PC-9 (cell line): Measurements from ENCODE around the gene MESP2. TPM values are rescaled to one million over a fixed set of nuclear protein-coding genes. Genes with fewer than 3 reads are reported as not detected.

ENCODE experiments used
- BruUV-seq: library from RNA; stranded (reverse); fragments of 400-500 nt; replicated peaks from 2 replicates; lab custom pipeline; 2021; lab: Mats Ljungman, UMichigan
- CTCF ChIA-PET: fragments of 300-600 bp; sonication (Branson Sonifier 250); formaldehyde crosslinking; loops from one replicate; lab custom pipeline; 2022; ENCODE audit warnings: antibody characterized with exemption; lab: Charles Lee
- POLR2A ChIA-PET: fragments of 300-600 bp; sonication (Branson Sonifier 250); formaldehyde crosslinking; loops from one replicate; lab custom pipeline; 2022; ENCODE audit warnings: antibody characterized with exemption; ENCODE audit not compliant: unreplicated experiment; lab: Charles Lee
- DNase-seq, 2 experiments: peaks; one replicate each; pipeline versions ENCODE4 v3.0.0 to v3.0.0-alpha.2; 2015 to 2022; ENCODE audit warnings: mixed read lengths in 1 of 2
- H2AFZ ChIP-seq: fragments of 200-600 bp; sonication (generic); 2 replicates; pipeline ENCODE4 v1.8.1; 2017; ENCODE audit warnings: antibody characterized with exemption
- H3F3A ChIP-seq: fragments of 200-600 bp; sonication (generic); 2 replicates; pipeline ENCODE4 v1.8.1; 2017; ENCODE audit warnings: antibody characterized with exemption, mild to moderate bottlenecking, low read depth; ENCODE audit not compliant: insufficient read depth
- H3K27ac ChIP-seq: fragments of 200-600 bp; sonication (generic); 2 replicates; pipeline ENCODE4 v1.6.1; 2016; ENCODE audit warnings: mixed run types
- H3K27me3 ChIP-seq: fragments of 200-600 bp; sonication (generic); 2 replicates; pipeline ENCODE4 v1.6.1; 2016; ENCODE audit warnings: low read depth, mixed run types; ENCODE audit not compliant: insufficient read depth
- H3K36me3 ChIP-seq: fragments of 200-600 bp; sonication (generic); 2 replicates; pipeline ENCODE4 v1.6.1; 2016; ENCODE audit warnings: low read depth, mixed run types
- H3K4me1 ChIP-seq: fragments of 200-600 bp; sonication (generic); replicated peaks from 2 replicates; pipeline ENCODE4 v1.6.1; 2016; ENCODE audit warnings: mixed run types; ENCODE audit not compliant: insufficient read depth
- H3K4me2 ChIP-seq: fragments of 200-600 bp; sonication (generic); 2 replicates; pipeline ENCODE4 v1.6.1; 2017; ENCODE audit warnings: mixed run types
- H3K4me3 ChIP-seq: fragments of 200-600 bp; sonication (generic); 2 replicates; pipeline ENCODE4 v1.6.1; 2016; ENCODE audit warnings: mixed run types
- H3K79me2 ChIP-seq: fragments of 200-600 bp; sonication (generic); 2 replicates; pipeline ENCODE4 v1.6.1; 2017; ENCODE audit warnings: low read depth, mixed run types
- H3K9me2 ChIP-seq: fragments of 200-600 bp; sonication (generic); 2 replicates; pipeline ENCODE4 v1.8.1; 2017; ENCODE audit warnings: mild to moderate bottlenecking; ENCODE audit not compliant: insufficient read depth
- H3K9me3 ChIP-seq: fragments of 200-600 bp; sonication (generic); 2 replicates; pipeline ENCODE4 v1.8.1; 2016; ENCODE audit warnings: low read depth; ENCODE audit not compliant: insufficient read depth
- H4K20me1 ChIP-seq: fragments of 200-600 bp; sonication (generic); 2 replicates; pipeline ENCODE4 v1.8.1; 2017; ENCODE audit not compliant: insufficient read depth
- EZH2 ChIP-seq: fragments of 200-600 bp; sonication (generic); IDR thresholded peaks from 2 replicates; pipeline ENCODE4 v1.8.0; 2017; ENCODE audit warnings: antibody characterized with exemption, low read depth
- intact Hi-C: fragments of 100-400 bp; cut with micrococcal nuclease; formaldehyde crosslinking; loops from one replicate; pipeline ENCODE4 v1.10.0; 2022; ENCODE audit not compliant: unreplicated experiment
- total RNA-seq: library from RNA; stranded (reverse); gene quantifications from 2 replicates; pipeline ENCODE4 v1.2.3, GENCODE V29; 2021
- TF ChIP-seq, protein P1 (sequence below): fragments of 200-600 bp; sonication (generic); conservative IDR thresholded peaks from 2 replicates; pipeline ENCODE4 v1.6.1; 2017; ENCODE audit warnings: mixed run types, antibody characterized with exemption, mild to moderate bottlenecking, moderate library complexity

The MESP2 gene
- total RNA-seq, 1 experiment from 2014 or later, result 1.3 TPM

DNA sequence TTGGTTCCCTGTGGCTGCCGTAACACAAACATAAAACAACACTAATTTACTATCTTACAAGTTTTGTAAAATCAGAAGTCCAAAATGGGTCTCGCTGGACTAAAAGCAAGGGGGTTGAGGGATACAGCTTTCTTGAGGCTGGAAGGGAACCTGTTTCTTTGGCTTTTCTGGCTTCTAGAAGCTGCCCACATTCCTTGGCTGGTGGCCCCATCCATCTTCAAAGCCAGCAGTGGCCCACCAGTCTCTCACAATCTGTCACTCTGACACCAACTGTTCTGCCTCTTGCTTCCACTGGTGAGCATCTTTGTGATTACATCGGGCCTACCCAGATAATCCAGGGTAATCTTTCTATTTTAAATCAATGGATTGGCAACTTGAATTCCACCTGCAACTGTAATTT, 39.6 kb downstream of the MESP2 start:
- H3K27ac ChIP-seq, result no peak overlapping the region

DNA sequence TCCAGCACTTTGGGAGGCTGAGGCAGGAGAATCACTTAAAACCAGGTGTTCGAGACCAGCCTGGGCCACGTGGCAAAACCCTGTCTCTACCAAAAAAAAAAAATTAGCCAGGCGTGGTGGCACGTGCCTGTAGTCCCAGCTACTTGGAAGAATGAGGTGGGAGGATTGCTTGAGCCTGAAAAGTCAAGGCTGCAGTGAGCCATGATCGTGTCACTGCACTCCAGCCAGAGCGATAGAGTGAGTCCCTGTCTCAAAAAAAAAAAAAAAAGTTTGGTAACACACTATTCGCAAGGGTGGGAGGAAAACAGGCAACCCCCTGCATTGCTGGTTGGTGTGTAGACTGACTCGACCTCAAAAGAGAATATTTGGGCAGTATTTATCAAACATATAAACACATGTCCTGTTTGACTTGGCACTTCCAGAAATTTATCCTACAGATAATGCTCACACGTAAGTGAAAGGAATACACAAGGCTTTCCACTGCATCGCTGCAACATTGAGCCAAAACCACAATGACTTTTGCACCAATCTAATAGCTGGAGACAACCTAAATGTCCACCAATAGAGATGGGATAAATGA, 41.7 kb downstream of the MESP2 start:
- Histone ChIP-seq H3K27me3 (no peaks in the 10 kb centered on the region), H3K4me2 (no peak overlapping the region), H3K9me2 (no peaks in the 10 kb centered on the region), H2AFZ (no peak overlapping the region), H3K79me2 (peaks cover 27% of the 10 kb centered on the region), H3K36me3 (0 out of 2 replicates have a peak, but pooled peaks cover under 1% of the 10 kb centered on the region), H3F3A (peaks cover 52% of the 10 kb centered on the region), H3K4me3 (no peak overlapping the region), H3K27ac (no peak overlapping the region), H3K4me1 (peaks cover 57% of the 10 kb centered on the region), H4K20me1 (no peaks in the 10 kb centered on the region; the same call in 1 of the 2 replicates), H3K9me3 (no peaks in the 10 kb centered on the region)
- no peak for DNase-seq
- no peak for TF ChIP-seq EZH2
- TF ChIP-seq, protein P1, sequence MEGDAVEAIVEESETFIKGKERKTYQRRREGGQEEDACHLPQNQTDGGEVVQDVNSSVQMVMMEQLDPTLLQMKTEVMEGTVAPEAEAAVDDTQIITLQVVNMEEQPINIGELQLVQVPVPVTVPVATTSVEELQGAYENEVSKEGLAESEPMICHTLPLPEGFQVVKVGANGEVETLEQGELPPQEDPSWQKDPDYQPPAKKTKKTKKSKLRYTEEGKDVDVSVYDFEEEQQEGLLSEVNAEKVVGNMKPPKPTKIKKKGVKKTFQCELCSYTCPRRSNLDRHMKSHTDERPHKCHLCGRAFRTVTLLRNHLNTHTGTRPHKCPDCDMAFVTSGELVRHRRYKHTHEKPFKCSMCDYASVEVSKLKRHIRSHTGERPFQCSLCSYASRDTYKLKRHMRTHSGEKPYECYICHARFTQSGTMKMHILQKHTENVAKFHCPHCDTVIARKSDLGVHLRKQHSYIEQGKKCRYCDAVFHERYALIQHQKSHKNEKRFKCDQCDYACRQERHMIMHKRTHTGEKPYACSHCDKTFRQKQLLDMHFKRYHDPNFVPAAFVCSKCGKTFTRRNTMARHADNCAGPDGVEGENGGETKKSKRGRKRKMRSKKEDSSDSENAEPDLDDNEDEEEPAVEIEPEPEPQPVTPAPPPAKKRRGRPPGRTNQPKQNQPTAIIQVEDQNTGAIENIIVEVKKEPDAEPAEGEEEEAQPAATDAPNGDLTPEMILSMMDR, result no peak
- CTCF ChIA-PET, result no interaction called here
- POLR2A ChIA-PET, result no interaction called here
- intact Hi-C loops, result no loop called here
- BruUV-seq, result no TSS peak

More for the DNA sequence above, 39.6 kb downstream of the MESP2 start:
- TF ChIP-seq EZH2, result no peak
- TF ChIP-seq, protein P1, result no peak
- Histone ChIP-seq H3K79me2 (peaks cover 48% of the 10 kb centered on the region), H3K4me1 (peaks cover 52% of the 10 kb centered on the region), H3K27me3 (no peaks in the 10 kb centered on the region), H3K36me3 (0 out of 2 replicates have a peak, but pooled peaks cover 10% of the 10 kb centered on the region), H3K9me2 (no peaks in the 10 kb centered on the region), H3F3A (peaks cover 40% of the 10 kb centered on the region), H3K4me2 (no peak overlapping the region), H4K20me1 (peaks cover 4% of the 10 kb centered on the region), H3K9me3 (no peaks in the 10 kb centered on the region), H3K4me3 (no peak overlapping the region), H2AFZ (no peak overlapping the region)
- no TSS peak for BruUV-seq
- intact Hi-C loops, result no loop called here
- DNase-seq, result no peak
- ChIA-PET CTCF (no interaction called here), POLR2A (no interaction called here)

DNA sequence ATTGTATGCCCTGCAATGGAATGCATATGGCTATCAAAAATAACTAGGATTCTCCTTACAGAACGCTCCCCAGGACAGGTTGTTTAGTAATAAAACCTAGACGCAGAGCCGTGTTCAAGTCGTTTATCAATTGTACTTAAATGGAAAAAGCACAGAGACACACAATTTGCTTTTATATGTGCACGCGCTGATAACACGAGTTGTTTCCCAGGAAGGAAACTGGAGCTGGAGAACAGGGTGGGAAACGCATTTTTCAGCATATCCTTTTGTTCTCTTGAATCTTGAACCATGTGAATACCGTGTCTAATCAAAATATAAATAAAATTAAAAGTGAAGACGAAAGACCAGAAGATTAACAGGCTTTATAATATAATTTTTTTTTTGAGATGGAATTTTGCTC, 42.2 kb downstream of the MESP2 start:
- H3K79me2 ChIP-seq, result peaks cover 22% of the 10 kb centered on the region
- no peak for DNase-seq
- ChIA-PET CTCF (no interaction called here), POLR2A (no interaction called here)
- no peaks in the 10 kb centered on the region for H3K9me3 ChIP-seq
- H2AFZ ChIP-seq, result no peak overlapping the region
- no peak for TF ChIP-seq EZH2
- TF ChIP-seq, protein P1, result no peak
- H3F3A ChIP-seq, result peaks cover 55% of the 10 kb centered on the region
- H3K36me3 ChIP-seq, result no peaks in the 10 kb centered on the region
- H3K4me2 ChIP-seq, result no peak overlapping the region
- H4K20me1 ChIP-seq, result no peaks in the 10 kb centered on the region; the same call in 1 of the 2 replicates
- H3K4me1 ChIP-seq, result peaks cover 57% of the 10 kb centered on the region
- no peak overlapping the region for H3K4me3 ChIP-seq
- no peaks in the 10 kb centered on the region for H3K27me3 ChIP-seq
- no peak overlapping the region for H3K27ac ChIP-seq
- no peaks in the 10 kb centered on the region for H3K9me2 ChIP-seq
- no TSS peak for BruUV-seq
- intact Hi-C loops, result no loop called here
